Fibroblast of skin of right biceps (primary cell): Measurements from ENCODE around the gene MFSD2B.
"Not testable (repeated sequence)": the region's sequence is repeated elsewhere in the genome, so short reads cannot be mapped to it uniquely, and the experiment has no call there.

Experiments
- DNase-seq: peaks from one replicate; pipeline ENCODE4 v3.0.0-alpha.2; 2013

The MFSD2B gene, protein sequence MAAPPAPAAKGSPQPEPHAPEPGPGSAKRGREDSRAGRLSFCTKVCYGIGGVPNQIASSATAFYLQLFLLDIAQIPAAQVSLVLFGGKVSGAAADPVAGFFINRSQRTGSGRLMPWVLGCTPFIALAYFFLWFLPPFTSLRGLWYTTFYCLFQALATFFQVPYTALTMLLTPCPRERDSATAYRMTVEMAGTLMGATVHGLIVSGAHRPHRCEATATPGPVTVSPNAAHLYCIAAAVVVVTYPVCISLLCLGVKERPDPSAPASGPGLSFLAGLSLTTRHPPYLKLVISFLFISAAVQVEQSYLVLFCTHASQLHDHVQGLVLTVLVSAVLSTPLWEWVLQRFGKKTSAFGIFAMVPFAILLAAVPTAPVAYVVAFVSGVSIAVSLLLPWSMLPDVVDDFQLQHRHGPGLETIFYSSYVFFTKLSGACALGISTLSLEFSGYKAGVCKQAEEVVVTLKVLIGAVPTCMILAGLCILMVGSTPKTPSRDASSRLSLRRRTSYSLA

DNA sequence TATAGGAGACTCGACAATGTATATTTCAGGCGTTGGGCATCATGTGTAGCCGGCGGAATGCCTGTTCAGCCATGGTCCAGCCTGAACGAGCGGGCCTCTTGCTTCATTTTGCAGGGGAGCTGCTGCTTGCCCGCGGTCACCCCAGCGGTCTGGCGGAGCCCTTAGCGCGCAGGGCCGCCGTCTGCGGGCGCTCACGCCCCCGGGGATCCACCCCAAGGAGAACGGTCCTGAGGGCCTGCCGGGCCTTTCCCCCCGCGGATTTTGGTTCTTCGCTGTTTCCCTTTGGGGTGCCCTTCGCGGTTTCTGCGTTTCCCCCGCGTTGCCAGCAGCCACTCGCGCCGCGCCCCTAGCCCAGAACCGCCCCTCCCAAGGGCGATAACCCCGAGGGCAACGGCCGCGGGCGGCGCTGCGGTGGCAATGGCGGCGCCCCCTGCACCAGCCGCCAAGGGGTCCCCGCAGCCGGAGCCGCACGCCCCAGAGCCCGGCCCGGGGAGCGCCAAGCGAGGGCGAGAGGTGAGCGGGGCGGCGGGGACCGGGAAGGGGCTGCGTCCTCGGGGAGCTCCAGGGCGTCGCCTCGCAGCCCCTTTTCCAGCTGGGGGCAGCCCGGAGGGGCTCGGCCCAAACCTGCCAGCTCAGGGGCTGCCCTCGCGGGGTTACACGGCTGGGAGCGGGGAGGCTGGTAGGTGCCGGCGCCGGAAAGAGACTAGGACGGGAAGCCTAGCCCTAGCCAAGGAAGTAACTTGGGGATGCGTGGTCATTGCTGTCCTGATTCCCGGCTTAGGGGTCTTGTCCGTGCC lies at the start of gene MFSD2B:
Gene MFSD2B, plus strand, starts transcription at position 406 of the 797 bp plus-strand sequence. Its CDS starts 12 bp downstream, at position 418.
- DNase-seq: no peak

DNA sequence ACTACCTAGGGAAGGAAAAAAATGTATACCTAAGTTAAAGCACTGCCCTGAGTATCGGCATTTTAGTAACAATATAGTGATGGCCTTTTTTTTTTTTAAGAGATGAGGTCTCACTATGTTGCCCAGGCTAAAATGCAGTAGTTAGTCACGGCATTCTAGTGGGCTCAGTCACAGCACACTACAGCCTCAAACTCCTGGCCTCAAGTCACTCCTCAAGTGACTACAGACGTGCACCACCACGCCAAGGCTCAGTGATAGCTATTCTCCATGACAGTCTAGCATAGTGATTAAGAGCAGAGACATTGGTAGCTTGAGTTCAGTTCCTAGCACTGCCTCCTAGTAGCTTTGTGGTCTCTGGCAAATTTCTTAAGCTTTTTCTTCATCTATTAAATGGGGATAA lies 42.0 kb upstream of the MFSD2B start:
- no peak for DNase-seq

DNA sequence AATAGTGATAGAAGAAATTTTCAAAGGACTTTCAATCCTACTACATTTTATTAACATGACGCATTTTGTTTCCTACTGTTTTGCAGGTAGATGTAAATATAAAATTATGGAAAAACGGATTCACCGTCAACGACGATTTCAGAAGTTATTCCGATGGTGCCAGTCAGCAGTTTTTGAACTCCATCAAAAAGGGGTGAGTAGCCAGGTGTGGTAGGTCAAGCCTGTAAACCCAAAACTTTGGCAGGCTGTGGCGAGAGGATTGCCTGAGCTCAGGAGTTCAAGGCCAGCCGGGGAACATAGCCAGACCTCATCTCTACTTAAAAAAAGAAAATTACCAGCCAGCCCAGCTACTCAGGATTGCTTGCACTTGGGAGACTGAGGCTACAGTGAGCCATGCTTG lies 33.0 kb upstream of the MFSD2B start:
- no peak for DNase-seq

DNA sequence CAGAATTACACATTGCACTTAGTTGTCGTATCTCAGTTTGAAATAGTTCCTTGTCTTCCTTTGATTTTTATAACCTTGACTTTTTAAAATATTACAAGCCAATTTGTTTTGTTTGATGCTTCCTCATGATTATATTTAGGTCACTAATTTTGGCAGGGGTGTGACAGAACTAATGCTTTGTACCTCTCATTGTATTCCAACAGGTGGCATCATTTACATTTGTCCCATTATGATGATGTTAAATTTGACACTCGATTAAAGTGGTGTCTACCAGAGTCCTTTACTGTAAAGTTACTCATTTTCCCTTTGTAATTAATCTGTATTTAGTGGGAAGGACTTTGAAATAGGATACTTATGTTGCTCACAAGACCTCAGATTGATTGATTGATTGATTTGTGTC lies 21.5 kb upstream of the MFSD2B start:
- DNase-seq: peak; percentile 9

DNA sequence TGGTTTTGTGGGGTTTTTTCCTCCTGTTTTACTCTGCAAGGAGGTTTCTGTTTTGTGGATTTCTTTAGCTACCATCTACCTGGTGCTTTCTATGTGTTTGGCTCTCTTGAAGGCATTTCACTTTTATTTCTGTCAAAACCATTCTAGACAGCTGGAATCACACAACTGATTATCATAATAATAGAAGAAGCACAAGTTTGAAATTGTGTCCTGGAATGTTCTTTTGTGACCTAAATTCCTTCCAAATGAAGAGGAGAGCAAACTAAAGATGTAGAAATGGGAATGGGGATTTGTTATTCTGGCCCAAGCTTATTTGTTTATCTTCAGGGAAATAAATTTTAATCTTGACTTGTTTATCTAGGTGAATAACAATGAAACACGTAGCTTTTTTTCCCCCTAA lies 17.0 kb upstream of the MFSD2B start:
- DNase-seq: no peak

DNA sequence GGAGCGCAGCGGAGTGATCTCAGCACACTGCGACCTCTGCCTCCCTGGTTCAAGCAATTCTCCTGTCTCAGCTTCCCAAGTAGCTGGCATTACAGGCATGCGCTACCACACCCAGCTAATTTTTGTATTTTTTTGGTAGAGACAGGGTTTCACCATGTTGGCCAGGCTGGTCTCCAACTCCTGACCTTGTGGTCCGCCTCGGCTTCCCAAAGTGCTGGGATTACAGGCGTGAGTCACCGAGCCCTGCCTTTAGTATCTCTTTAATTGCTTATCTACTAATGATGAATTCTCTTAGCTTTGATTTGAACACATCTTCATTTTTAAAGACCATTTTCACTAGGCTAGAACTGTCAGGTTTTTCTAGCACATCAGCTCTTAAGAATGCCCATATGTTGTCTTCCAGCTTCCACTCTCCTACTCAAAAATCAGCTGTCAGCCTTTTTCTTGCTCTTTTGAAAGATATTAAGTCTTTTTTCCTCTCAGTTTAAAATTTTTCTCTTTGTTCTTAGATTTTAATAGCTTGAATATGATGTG lies 16.1 kb upstream of the MFSD2B start:
- DNase-seq: no peak

DNA sequence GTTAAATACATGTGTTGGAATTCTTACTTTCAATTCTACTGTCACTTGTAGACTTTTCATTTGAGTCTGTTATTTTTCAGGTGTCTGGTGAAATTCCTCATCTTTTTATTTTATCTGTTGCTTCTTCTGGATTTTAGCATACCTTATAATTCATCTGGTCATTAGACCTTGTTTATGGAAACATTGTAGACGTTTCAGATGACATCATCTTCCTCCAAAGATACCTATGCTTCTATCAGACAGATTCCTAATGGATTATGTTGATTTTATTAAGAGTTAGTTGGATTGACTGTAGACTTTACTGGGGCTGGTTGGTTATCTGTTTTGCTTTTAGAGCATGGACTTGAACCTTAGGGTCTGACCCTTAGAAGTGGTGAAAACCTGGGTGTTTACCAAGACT lies 15.3 kb upstream of the MFSD2B start:
- no peak for DNase-seq

DNA sequence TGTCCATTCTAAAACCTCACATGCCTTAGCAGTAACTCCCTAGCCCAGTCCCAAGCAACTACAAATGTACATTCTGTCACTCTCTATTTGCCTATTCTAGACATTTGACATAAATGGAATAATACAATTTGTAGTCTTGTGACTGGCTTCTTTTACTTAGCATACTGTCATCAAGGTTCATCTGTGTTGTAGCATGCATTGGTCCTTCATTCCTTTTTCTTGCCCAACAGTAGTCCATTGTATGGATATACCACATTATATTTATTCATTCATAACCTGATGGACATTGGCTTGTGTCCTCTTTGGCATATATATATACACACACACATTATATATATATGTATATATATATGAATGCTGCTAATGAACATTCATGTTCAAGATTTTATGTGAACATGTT lies 2.2 kb upstream of the MFSD2B start:
- DNase-seq: no peak

DNA sequence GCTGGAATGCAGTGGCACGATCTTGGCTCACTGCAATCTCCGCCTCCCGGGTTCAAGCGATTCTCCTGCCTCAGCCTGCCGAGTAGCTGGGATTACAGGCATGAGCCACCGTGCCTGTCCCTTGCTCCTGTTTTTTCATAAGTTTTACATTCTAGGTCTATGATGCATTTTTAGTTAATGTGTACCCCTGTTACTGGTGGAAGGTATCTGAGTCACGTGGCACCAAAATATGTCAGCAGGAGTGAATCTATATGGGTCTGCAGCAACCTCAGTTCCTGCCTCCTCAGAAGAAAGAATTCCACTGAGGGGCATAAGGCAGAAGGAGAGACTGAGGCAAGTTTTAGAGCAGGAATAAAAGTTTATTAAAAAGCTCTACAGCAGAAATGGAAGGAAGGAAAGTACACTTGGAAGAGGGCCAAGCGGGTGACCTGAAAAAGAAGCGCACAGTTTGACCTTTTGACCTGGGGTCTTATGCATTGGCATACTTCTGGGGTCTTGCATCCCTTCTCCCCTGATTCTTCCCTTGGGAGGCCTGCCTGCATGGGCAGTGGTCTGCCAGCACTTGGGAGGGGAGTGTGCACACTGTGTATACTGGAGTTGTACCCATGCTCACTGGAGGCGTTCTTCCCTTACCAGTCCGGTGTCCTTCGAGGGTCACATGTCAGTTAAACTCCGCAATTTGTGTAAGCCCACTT lies 1.1 kb upstream of the MFSD2B start:
- no peak for DNase-seq

DNA sequence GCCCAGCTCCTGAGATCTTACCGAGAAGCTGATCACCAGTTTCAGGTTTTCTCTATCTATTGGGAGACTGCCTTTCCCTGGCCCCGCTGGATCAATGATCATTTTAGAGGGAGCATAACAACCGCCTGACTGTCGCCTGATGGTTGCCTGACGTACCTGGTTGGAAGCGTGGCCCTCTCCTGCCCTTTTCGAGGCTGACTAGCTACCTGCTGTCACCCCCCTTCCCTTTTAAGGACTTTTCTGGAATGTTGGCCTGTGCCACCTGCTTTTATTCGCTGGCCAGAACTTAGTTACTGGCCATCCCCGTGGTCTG lies 562 bp upstream of the MFSD2B start:
- DNase-seq: no peak

DNA sequence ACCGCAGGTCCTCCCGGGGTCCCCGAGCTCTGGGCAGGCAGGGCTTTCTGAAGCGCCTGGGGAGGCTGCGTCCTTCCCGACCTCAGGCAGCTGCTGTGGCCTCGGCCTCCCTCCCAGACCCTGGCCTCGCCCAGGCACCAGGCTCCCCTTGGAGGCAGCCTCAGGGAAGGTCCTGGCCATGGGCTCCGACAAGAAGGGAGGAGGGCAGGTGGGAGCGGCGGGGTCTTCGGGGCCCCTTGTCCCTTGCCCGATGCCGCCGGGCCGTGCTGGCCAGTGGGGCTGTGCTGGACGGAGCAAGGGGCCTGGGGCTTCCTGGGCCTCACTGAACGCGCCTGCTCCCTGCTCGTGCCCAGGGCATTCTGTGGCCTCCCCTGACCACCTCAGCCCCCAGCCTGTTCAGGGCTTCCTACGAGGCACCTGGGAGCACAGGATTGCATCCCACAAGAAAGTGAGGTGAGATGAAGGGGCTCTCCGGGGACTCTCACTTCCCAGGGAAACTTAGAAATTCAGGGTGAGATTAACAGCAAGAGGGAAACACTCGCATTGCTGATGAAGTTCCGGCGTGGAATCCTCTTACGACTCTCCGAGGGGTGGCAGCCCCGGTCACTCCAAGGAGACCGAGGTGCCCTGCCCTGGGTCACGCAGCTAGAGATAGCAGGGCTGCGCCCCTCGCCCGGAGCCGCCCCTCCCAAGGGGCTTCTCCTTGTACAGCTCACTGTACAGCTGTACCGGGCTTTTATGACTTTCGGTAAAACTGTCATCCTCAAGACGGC lies 778 bp downstream of the MFSD2B start:
- no peak for DNase-seq

DNA sequence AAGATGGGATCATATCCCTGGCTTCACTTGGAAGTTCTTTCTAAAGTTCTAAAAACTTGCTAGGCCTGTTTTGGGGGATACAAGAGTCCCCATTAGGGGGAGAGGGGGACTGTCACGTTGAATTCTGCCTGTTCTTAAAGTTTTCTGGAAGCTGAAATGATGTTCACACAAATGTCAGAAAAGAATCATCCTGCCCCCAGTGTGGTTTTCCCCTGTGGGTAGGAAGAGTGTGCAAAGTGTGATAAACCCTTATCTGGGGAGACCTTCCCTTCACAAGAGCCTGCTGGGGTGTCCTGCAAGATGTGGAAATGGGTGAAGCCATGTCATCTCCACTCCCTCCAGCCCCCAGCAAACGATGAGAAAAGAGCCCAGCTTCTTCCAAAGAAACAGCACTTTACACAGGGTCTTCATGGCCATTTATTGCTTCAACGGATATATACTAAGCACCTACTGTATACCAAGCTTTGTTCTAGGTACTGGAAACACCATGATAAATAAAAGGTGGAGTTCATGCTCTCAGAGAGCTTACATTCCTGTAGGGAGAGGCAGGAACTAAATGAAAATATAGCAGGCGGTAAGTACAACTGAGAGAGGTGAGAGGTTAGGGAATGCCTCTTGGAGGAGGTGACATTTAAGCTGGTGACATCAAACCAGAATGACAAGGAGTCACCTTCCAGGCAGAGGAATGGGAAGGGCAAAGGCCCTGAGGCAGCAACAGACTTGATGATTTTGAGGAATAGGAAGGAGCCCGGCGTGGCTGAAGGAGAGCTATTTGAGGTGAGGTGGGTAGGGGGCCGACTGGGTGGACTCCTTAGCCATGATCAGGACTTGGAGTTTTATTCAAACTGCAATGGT lies 1.6 kb downstream of the MFSD2B start:
- no peak for DNase-seq

DNA sequence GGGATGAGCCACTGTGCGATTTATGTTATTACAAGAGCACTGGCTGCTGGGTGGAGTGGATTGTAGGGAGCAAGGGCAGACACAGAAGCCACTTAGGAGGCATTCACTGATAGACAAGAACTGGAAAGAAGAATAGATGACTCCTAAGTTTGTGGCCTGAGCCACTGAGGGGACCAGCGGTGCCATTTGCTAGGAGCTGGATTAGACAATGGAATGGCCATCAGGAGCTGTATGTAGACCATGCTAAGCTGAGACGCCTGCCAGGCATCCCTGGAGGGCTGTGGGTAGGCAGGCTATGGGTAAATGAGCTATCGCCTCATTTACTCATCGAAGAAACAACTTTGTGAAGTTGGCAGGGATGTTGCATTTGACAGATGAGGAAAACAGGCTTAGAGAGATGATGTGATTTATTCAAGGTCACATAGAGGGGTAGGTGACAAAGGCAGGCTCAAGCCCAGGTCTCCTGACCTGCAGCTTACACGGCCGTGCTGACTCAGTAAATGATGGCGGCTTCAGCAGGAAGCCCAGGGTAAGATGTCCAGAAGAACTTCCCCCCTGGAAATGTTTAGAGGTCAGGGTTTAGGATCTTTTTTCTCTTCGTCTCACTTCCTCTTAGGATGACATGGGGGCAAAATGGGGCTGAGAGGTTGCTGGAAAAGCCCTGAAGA lies 2.8 kb downstream of the MFSD2B start:
- DNase-seq: no peak

DNA sequence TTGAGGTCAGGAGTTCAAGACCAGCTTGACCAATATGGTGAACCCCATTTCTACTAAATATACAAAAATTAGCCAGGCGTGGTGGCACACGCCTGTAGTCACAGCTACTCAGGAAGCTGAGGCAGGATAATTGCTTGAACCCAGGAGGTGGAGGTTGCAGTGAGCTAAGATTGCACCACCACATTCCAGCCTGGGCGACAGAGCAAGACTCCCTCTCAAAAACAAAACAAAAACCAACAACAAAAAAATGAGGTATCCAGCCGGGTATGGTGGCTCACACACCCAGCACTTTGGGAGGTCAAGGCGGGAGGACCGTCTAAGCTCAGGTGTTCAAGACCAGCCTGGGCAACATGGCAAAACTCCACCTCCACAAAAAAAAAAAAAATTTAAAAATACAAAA lies 5.0 kb downstream of the MFSD2B start:
- not testable (repeated sequence) for DNase-seq

DNA sequence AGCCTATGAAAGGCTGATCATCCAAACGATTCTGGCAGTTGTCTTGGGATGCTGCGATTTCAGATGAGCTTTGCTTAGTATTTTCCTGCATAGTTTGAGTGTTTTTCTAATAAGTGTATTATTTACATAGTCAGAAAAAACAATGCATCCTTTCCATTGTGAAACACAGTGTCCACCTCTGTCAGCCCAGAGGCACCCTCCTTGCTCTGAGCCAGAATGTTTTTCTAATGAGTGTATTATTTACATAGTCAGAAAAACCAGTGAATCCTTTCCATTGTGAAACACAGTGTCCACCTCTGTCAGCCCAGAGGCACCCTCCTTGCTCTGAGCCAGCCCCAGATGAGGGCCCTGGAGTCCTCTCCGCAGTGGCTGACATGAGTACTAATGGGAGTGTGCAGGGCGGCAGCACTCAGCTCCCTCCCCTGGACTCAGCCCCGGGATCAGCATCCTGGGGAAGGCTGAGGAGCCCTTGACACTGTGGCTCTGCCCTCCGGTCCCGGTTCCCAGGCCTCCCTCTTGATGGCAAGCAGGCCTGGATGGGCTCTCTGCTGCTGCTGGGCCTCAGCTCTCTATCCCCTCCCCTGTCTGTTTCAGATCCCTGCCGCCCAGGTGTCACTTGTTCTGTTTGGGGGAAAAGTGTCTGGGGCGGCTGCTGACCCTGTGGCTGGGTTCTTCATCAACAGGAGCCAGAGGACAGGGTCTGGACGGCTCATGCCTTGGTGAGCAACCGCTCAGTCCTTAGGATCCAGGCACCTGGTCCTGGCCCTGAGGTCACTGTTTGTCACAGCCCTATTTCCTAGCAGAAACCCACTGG lies 5.9 kb downstream of the MFSD2B start:
- DNase-seq: peak; percentile 68

DNA sequence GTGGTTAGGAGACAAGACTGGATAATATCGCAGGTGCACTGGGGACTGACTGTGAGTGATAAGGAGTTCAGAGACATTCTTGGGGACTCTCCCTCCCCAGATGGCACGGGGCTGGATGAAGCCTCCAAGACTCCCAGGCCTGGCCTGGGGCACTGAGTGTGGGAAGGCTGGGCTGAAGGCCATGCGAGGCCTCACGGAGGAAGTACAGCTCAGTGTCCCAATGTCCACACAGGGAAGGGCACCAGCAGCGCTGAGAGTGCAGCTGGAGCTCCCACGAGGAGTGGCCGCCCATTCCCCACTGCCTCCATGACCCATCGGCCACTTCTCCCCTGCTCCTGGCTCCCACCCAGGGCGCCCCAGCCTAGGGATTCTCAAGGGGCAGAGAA lies 6.5 kb downstream of the MFSD2B start:
- no peak for DNase-seq

DNA sequence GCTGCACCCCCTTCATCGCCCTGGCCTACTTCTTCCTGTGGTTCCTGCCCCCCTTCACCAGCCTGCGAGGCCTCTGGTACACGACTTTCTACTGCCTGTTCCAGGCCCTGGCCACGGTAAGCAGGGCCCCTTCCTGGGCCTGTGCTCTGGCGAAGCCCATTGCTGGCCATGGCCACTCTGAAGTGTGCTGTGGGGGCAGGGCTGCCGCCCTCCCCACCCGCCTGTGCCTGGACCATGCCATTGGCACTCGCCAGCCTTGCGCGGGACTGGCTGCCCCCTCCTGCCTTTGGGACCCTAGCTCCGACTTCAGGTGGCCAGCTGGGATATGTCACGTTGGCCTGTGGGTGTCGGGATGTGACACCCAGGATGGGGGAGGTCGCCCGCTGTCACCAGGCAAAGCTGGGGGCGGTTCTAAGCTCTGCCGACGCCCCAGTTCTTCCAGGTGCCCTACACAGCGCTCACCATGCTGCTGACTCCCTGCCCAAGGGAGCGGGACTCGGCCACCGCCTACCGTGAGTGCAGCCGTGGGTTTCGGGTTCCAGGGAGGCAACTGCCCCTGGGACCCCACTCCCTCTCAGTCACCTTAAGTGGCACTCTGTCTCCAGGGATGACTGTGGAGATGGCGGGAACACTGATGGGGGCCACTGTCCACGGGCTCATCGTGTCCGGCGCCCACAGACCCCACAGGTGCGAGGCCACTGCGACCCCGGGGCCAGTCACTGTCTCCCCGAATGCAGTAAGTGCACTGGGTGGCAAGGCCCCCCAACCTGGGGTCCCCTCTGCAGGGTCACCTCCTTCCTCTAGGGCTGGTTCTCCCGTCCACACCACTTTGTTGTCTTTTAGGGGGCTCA lies 7.2 kb downstream of the MFSD2B start:
- no peak for DNase-seq

DNA sequence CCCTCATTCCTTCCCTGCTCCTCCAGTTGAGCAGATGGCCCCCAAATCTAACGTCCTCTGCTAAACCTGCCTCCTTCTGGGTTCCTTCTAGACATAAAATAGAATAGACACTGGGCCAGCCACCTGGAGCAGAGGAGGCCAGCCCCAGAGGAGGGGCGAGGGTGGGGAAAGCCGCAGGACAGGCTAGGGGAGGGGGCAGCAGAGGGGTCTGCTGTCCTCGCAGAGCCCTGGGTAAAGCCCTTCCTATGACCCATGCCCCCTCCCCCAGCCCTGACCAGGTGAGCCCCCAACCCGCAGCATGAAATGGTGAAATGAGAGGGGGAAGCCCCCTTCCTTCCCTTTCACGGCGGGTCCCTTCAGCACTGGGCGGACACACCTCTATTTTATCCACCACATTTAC lies 7.8 kb downstream of the MFSD2B start:
- DNase-seq: no peak

DNA sequence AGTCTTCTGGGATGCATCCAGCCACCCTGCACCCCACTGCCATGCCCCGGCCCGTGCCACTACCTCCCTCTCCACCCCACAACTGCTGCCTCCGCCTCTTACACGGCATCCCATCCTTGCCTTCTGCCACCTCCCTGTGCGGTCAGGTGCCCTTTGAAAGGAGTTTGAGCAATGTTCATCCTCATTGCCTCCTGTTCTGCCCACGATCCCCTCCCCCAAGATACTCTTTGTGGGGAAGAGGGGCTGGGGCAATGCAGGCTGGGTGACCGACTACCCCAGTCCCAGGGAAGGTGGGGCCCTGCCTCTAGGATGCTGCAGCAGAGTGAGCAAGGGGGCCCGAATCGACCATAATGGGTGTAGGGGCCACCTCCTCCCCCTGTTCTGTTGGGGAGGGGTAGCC lies 8.4 kb downstream of the MFSD2B start:
- no peak for DNase-seq
